ENCODE data around the gene TRERF1.
A peak's percentile ranks its signal among the peaks of the same experiment; 100 is the strongest.

The TRERF1 gene

DNA sequence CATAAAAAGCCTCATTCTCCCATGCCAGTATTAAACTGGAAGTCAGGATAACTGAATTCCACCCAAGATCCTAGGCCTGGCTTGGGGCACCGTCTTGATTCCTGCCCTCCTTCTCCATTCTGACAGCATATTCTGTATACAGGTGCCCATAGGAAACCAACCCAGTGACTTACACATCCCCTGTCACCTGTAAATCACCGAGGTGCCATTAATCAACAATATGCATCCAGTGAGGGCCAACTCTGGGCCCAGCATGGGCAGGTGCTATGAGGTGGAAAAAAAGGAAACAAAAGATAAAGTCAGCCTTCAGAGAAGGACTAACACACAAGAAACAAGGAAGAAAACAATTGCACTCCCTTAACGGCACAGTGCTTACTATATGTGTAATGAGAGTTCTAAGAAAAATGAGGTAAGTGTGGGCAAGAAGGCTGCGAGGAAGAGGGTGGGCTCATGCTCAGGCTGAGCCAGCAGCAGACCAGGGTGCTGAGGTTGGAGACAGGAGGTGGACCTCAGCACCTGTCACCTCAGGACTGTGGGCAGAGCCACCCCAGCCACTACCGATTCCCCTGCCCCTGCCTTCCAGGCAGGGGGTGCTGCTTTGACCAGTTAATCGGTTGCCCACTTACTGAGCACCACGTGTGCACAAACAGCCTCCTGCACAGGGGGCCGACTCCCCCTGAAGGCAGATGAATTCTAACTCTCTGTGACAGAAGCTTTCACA is 105.9 kb downstream of the TRERF1 start:
- Mint-ChIP-seq H3K4me3 (peak overlapping the region; percentile 83), H3K4me1 (ENCODE audit: low read depth) (peaks cover 54% of the 10 kb centered on the region), H3K27me3 (ENCODE audit: low read depth) (no peaks in the 10 kb centered on the region), H3K36me3 (ENCODE audit: low read depth) (peaks cover 65% of the 10 kb centered on the region), H3K27ac (peak overlapping the region; percentile 92), H3K9me3 (no peaks in the 10 kb centered on the region)

DNA sequence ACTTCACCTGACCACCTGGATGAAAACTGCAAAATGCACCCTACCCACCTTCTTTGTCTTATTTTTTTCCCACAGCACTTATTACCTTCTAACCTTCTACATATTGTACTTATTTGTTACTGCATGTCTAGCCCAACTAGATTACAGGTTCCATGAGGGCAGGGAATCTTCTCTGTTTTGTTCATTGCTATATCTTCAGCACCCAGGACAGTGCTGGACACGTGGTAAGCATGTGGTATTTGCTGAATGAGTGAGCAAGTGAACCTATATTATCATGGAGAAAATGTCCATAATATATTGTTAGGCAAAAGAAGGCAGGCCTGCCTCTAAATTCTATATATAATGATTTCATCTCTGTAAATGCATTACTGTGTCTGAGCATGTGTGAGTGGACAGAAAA is 107.0 kb downstream of the TRERF1 start:
- H3K36me3 Mint-ChIP-seq (ENCODE audit: low read depth) = peaks cover 61% of the 10 kb centered on the region
- H3K9me3 Mint-ChIP-seq = no peaks in the 10 kb centered on the region
- peaks cover 63% of the 10 kb centered on the region for H3K4me1 Mint-ChIP-seq (ENCODE audit: low read depth)
- peak overlapping the region; percentile 75 for H3K27ac Mint-ChIP-seq
- peak overlapping the region; percentile 59 for H3K4me3 Mint-ChIP-seq
- no peaks in the 10 kb centered on the region for H3K27me3 Mint-ChIP-seq (ENCODE audit: low read depth)

DNA sequence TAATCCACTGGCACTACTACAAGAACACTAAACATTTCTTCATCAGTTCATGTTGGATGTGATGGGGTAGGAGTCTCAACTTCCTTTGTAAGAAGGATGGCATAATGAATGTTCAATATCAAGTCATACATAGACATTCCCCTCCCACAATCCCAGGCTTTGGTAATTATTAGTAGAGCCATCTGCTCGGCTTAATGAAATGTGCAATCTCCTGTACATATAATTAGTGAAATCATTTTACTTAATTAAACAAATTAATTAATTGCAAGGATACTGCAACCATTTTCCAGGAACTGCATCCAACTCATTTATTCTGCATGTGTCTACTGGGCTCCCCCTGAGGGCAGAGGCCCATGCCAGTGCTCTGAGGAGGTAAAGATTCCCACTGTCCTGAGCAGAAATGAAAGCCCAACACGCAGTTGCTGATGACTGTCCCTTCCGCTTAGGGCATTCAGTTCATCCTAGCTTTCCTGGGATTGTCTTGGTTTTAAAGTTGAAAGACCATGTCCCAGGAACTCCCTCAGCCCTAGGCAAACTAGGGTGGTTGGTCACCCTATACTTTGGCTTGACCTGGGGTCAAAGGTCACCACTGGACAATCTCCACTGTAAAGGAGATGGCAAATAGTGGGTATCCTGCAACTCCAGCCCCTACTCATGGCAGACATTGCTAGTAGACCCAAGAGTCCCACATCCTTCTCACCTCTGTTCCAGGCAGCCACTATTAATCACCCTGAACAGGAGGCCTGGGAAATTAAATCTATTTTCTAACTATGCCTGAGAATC is 109.8 kb downstream of the TRERF1 start:
- H3K4me1 Mint-ChIP-seq (ENCODE audit: low read depth) = peaks cover 72% of the 10 kb centered on the region
- no peaks in the 10 kb centered on the region for H3K9me3 Mint-ChIP-seq
- no peaks in the 10 kb centered on the region for H3K27me3 Mint-ChIP-seq (ENCODE audit: low read depth)
- H3K27ac Mint-ChIP-seq = peak overlapping the region; percentile 39
- H3K4me3 Mint-ChIP-seq = no peak overlapping the region
- peaks cover 44% of the 10 kb centered on the region for H3K36me3 Mint-ChIP-seq (ENCODE audit: low read depth)

DNA sequence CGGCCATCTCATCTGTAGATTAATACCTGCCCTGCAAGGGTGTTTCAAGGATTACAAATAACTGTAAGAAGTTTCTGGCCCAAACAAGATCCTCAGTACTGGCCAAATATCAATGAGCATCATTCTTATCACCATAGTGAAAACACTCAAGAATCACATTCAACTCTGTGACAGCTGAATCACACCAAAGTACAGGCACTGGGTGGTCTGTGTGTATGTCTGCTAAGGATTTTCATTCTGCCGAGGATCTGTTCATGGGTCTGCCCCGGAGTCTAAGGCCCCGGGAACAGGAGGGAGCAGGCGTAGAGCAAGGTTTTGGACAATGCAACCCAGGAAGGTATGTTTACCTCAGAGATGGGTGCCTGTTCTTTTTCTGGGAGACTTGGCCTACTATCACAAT is 110.5 kb downstream of the TRERF1 start:
- H3K27ac Mint-ChIP-seq = peak overlapping the region; percentile 85
- H3K9me3 Mint-ChIP-seq = no peaks in the 10 kb centered on the region
- H3K27me3 Mint-ChIP-seq (ENCODE audit: low read depth) = no peaks in the 10 kb centered on the region
- peaks cover 47% of the 10 kb centered on the region for H3K36me3 Mint-ChIP-seq (ENCODE audit: low read depth)
- H3K4me3 Mint-ChIP-seq = no peak overlapping the region
- peaks cover 72% of the 10 kb centered on the region for H3K4me1 Mint-ChIP-seq (ENCODE audit: low read depth)

DNA sequence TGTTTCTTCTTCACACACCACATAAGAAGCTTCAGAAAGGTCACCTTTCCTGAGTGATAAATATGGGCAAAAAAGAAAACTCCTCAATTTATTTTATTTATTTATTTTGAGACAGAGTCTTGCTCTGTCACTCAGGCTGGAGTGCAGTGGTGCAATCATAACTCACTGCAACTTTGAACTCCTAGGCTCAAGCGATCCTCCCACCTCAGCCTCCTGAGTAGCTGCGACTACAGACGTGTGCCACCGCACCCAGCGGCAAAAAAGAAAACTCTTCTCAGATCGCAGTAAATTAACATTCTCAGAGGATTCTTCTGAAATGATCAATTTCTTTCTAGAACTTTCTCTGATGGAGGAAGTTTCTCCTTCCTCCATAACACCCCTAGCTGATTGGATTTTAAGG is 111.2 kb downstream of the TRERF1 start:
- H3K27ac Mint-ChIP-seq = peak overlapping the region; percentile 85
- peaks cover 49% of the 10 kb centered on the region for H3K36me3 Mint-ChIP-seq (ENCODE audit: low read depth)
- H3K4me1 Mint-ChIP-seq (ENCODE audit: low read depth) = peaks cover 73% of the 10 kb centered on the region

DNA sequence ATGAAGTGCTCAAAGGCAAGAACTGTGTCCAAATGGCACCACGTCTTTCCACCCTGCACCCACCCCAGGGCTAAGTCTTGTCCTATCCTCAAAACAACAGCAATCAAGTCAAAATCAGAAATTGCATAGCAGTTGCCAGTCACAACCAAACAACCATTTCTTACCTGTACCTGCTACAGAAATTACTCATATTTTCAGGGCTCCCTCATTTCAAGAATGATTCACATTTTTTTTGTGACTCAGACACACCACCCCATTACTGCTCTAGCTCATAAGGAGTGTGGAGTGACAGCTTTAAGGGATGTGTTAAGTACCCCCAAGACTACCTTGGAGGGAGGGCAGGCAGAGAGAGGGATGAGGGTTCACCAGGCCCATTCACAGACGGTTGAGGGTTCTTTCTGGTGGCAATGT is 111.7 kb downstream of the TRERF1 start:
- Mint-ChIP-seq H3K36me3 (ENCODE audit: low read depth) (peaks cover 49% of the 10 kb centered on the region), H3K9me3 (no peaks in the 10 kb centered on the region), H3K4me1 (ENCODE audit: low read depth) (peaks cover 70% of the 10 kb centered on the region), H3K27ac (peak overlapping the region; percentile 85), H3K4me3 (peak overlapping the region; percentile 30), H3K27me3 (ENCODE audit: low read depth) (no peaks in the 10 kb centered on the region)

More for the DNA sequence above, 111.2 kb downstream of the TRERF1 start:
- H3K9me3 Mint-ChIP-seq = no peaks in the 10 kb centered on the region
- H3K4me3 Mint-ChIP-seq = no peak overlapping the region
- H3K27me3 Mint-ChIP-seq (ENCODE audit: low read depth) = no peaks in the 10 kb centered on the region

DNA sequence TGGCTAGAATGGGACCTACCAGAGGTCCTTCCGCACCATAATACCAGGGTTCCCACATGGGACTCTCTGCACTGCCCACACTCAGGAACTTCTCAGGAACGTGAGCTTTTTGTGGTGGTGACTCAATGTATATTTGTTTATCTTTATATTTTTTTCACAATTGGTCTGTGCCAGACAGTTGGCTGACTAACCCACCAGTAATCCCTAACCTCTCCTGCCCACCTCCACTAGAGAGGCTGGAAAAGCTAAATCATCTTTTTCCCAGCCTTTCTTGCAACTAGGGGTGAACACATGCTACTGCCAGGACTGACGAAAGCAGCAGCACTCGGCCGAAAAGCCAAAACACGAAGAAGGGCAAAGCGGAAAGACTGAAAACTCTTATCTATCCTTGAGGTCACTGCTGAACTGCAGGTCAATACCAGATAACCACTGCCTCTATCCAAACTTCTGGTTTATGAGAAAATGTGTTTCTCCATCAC is 112.9 kb downstream of the TRERF1 start:
- Mint-ChIP-seq H3K27ac (peak overlapping the region; percentile 85), H3K36me3 (ENCODE audit: low read depth) (peaks cover 42% of the 10 kb centered on the region), H3K9me3 (no peaks in the 10 kb centered on the region), H3K27me3 (ENCODE audit: low read depth) (no peaks in the 10 kb centered on the region), H3K4me3 (peak overlapping the region; percentile 11), H3K4me1 (ENCODE audit: low read depth) (peaks cover 67% of the 10 kb centered on the region)

DNA sequence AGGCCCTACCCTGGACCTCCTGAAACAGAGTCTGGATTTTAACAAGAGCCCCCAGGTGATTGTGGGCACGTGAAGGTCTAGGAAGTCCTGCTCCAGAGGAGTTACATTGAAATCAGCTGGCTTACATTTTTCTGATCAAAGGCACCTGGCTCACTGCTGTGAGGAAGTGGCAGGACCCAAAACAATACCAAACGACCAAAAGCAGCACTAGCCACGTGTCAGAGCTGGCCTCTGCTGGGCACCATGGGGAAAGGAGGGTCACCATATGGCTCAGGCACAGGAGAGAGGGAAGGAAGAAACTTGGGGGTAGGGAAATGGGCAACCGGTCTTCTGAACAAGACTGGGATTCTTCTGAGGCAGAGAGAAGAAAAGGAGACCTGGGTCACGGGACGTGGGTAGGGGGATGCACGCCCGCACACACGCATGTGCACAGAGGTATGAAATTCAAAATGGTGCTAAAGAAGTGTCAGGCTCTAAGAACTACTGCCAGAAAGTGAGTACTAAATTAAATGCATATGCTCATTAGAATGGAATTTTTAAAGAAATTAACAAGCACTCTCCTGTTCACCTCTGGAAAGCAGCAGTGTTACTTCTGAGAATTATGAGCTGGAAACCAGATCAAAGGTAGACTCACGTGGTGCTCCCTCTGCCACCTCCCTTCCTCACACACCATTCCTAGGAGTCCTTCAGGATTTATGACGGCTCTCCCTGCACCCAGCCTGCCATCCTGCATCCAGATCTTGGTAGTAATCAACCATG is 113.6 kb downstream of the TRERF1 start:
- H3K27ac Mint-ChIP-seq = peak overlapping the region; percentile 82
- no peaks in the 10 kb centered on the region for H3K9me3 Mint-ChIP-seq
- peak overlapping the region; percentile 58 for H3K4me3 Mint-ChIP-seq
- H3K36me3 Mint-ChIP-seq (ENCODE audit: low read depth) = peaks cover 36% of the 10 kb centered on the region
- H3K4me1 Mint-ChIP-seq (ENCODE audit: low read depth) = peaks cover 61% of the 10 kb centered on the region
- no peaks in the 10 kb centered on the region for H3K27me3 Mint-ChIP-seq (ENCODE audit: low read depth)

DNA sequence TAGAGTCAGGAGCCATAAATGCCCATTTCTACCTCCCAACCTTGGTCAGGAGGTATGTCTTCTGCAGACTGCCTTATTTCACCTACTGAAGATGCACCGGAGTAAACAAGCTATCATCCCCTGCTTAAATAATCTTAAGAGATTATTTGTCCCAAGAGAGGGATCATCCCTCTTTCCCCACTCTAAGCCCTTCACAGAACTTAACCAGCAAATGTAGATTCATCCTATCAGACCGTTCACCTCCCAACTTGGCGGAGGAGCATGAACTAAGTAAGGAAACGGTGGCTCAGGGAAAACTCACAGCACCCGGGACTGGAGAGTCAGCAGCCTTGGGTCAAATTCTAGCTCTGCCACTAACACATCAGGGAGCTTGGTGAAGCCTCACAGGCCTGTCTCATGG is 115.3 kb downstream of the TRERF1 start:
- Mint-ChIP-seq H3K4me1 (ENCODE audit: low read depth) (peaks cover 54% of the 10 kb centered on the region), H3K4me3 (no peak overlapping the region), H3K27ac (no peak overlapping the region), H3K9me3 (no peaks in the 10 kb centered on the region), H3K36me3 (ENCODE audit: low read depth) (peaks cover 29% of the 10 kb centered on the region), H3K27me3 (ENCODE audit: low read depth) (no peaks in the 10 kb centered on the region)

DNA sequence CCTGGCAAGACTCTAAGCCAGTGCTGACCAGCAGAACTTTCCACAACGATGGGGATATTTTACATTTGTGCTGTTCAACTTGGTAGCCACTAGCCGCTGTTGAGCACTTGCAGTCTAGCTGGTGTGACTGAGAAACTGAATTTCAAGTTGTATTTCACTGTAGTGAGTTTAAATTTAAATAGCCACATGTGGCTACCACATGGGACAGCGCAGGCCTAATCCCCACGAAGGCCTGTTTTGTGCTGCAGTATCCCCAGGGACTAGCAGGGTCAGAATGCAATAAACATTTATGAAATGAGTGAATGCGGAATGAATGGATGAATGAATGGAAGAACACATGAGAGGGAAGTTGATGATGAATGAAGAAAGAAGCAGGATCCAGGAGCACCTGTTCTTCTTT is 115.8 kb downstream of the TRERF1 start:
- H3K36me3 Mint-ChIP-seq (ENCODE audit: low read depth) = peaks cover 25% of the 10 kb centered on the region
- H3K4me1 Mint-ChIP-seq (ENCODE audit: low read depth) = peaks cover 51% of the 10 kb centered on the region
- H3K4me3 Mint-ChIP-seq = no peak overlapping the region
- no peaks in the 10 kb centered on the region for H3K9me3 Mint-ChIP-seq
- no peak overlapping the region for H3K27ac Mint-ChIP-seq
- H3K27me3 Mint-ChIP-seq (ENCODE audit: low read depth) = no peaks in the 10 kb centered on the region

DNA sequence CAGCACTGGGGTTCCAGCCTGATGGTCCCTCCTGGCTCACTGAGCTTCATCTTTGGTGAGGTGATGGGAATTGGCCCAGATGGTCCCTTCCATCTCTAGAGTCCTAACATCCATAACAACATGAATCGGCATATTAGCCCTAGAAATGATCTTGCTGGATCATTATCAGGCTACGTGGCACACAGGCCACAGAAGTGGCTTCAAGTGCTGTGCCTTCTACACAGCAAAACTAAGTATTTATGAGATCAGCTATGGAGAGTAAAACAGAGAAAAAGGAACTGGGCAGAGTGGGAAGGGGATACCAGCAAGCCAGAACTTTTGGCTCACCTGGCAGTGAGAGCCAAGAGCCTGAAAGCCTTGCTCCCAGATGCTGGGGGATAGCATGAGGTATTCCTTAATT is 116.9 kb downstream of the TRERF1 start:
- peak overlapping the region; percentile 27 for H3K27ac Mint-ChIP-seq
- H3K4me3 Mint-ChIP-seq = no peak overlapping the region
- no peaks in the 10 kb centered on the region for H3K27me3 Mint-ChIP-seq (ENCODE audit: low read depth)
- peaks cover 20% of the 10 kb centered on the region for H3K36me3 Mint-ChIP-seq (ENCODE audit: low read depth)
- peaks cover 41% of the 10 kb centered on the region for H3K4me1 Mint-ChIP-seq (ENCODE audit: low read depth)
- H3K9me3 Mint-ChIP-seq = no peaks in the 10 kb centered on the region

DNA sequence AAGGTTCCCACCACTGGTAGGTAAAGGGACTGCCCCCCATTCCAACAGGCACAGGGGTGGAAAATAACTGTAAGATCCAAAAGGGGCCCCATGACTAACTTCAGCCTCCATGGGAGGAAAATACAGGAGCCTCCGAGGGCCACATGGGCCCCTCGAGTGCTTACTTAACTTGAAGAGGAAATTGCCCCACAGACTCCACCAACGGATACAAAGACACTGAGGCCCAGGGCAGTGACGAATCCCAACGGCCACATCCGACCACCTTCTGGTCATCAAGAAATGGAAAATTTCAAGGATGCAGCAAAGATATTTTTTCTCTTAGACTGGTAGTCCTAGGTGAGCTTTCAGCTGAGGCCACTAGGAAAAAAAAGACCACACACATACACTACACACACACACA is 118.1 kb downstream of the TRERF1 start:
- Mint-ChIP-seq H3K4me1 (ENCODE audit: low read depth) (peaks cover 31% of the 10 kb centered on the region), H3K36me3 (ENCODE audit: low read depth) (peaks cover 19% of the 10 kb centered on the region), H3K27ac (no peak overlapping the region), H3K4me3 (no peak overlapping the region), H3K9me3 (no peaks in the 10 kb centered on the region), H3K27me3 (ENCODE audit: low read depth) (no peaks in the 10 kb centered on the region)

DNA sequence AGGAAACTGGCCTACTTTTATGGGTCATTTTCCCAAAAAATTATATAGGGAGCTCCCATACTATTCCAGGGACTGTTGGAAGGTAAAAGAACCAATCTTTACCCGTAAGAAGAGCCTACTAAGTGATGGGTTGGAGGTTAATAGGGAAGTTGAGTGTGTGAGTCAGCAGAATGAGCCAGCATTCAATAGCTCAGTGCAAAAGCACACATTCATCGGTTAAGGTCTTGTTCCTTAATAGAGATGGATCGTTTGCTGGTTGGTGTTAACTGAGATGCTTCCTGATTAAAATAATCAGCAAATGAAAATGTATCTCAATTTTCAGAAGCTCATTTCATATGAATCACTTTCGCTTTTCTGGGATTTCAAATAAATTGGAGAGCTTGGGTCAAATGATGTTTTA is 118.8 kb downstream of the TRERF1 start:
- Mint-ChIP-seq H3K27ac (no peak overlapping the region), H3K4me1 (ENCODE audit: low read depth) (peaks cover 25% of the 10 kb centered on the region), H3K36me3 (ENCODE audit: low read depth) (peaks cover 19% of the 10 kb centered on the region), H3K9me3 (no peaks in the 10 kb centered on the region), H3K4me3 (no peak overlapping the region), H3K27me3 (ENCODE audit: low read depth) (no peaks in the 10 kb centered on the region)

DNA sequence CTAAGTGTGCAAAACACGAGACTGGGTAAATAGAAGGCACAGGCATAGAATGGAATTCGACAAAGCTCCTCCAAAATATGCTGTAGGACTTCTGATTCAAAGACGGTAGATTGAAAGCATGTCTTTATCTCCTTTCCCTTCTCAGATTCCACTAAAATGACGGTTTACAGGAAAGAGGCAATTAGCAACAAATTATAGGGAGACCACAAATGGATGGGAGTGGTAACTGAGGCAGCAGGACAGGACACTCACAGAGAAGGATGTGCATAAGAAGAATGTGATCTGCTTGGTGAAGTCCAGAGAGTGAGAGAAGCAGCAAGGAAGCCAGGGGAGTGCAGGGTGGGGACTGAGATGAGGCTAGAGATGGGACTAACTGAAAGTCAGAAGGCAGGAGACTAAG is 120.7 kb downstream of the TRERF1 start:
- no peak overlapping the region for H3K4me3 Mint-ChIP-seq
- H3K27ac Mint-ChIP-seq = peak overlapping the region; percentile 62
- no peaks in the 10 kb centered on the region for H3K27me3 Mint-ChIP-seq (ENCODE audit: low read depth)
- peaks cover 20% of the 10 kb centered on the region for H3K36me3 Mint-ChIP-seq (ENCODE audit: low read depth)
- H3K9me3 Mint-ChIP-seq = no peaks in the 10 kb centered on the region
- peaks cover 28% of the 10 kb centered on the region for H3K4me1 Mint-ChIP-seq (ENCODE audit: low read depth)
